ENCODE measurements around the gene TBX15.

DNA sequence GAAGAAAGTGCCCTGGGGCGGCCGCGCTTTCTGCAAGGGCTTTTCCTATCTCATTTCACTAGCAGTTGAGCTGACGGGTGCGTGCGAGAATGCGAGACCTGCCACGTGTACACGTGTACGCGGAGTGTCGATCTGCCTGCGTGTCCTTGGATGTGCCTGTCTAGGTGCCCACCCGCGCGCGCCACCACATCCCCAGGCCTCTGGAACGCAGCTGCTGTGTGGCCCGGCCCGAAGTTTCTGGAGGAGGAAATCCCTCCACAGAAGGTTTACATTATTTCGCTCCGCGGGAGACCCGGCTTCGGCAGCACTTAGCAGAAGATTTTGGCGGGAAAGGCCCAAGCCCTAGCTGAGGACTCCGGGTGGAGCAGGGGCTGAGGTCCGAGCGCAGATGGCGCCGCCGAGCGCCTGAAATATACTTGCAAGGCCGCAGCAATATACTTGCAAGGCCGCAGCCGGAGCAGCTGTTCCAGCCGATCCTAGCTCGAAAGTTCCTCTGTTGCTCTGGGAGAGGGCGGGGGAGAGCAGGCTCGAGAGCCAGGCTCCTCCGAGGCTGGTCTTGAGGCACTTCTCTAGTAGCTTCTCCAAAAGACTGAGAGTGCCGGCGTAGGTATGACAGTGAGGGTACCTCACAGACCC is 3.9 kb downstream of the TBX15 start:
- TF ChIP-seq ZNF274 (IDR thresholded peaks at IDR 0.05; ENCODE audit: low read depth, low read length) (no peak), SUZ12 (IDR thresholded peaks at IDR 0.05; ENCODE audit: extremely low read depth, insufficient read depth, insufficient read length) (no peak)

All from NT2/D1 (cell line).